ENCODE data around the gene ARRDC2.
"Not testable (repeated sequence)": the region's sequence is repeated elsewhere in the genome, so short reads cannot be mapped to it uniquely, and the experiment has no call there.

ARRDC2 gene

DNA sequence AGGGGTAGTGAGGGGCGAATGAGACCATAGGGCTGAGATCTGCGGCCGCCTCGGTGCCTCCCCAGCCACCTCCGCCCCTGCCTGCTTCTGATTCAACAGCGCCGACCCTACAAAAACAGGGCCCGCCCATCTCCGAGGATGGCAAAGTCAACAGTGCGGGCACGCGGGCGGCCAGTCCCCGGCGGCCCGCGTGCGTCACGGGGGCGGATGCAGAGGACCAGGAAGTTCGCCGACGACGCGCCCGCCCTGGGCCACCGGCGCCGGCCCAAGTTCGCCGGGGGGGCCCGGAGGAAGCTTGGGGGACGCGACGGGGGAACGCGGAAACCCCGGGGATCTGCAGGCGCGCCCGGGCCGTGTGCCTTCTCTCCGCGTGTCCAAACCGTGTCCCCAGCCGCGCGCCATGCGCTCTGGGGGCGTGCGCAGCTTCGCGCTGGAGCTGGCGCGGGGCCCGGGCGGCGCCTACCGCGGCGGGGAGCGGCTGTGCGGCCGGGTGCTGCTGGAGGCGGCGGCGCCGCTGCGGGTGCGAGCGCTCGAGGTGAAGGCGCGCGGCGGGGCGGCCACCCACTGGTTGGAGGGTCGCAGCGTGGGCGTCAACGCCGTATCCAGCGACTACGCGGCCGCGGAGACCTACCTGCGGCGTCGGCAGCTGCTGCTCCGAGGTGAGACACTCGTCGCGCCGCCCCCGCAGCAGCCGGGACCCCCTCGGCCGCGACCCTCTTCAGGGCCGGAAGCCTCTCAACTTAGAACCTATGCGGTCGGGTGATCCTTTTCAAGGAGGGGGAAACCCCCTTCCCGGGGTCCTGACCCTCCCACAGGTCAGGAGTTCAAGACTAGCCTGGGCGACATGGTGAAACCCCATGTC is 6.8 kb upstream of the ARRDC2 start:
- Mint-ChIP-seq H3K27me3 (no peaks in the 10 kb centered on the region), H3K27ac (peak overlapping the region; percentile 97), H3K4me3 (peak overlapping the region; percentile 88), H3K36me3 (ENCODE audit: low read depth) (peaks cover 11% of the 10 kb centered on the region), H3K9me3 (no peaks in the 10 kb centered on the region), H3K4me1 (ENCODE audit: low read depth) (peaks cover 27% of the 10 kb centered on the region)
- DNase-seq, result peak; percentile 91

DNA sequence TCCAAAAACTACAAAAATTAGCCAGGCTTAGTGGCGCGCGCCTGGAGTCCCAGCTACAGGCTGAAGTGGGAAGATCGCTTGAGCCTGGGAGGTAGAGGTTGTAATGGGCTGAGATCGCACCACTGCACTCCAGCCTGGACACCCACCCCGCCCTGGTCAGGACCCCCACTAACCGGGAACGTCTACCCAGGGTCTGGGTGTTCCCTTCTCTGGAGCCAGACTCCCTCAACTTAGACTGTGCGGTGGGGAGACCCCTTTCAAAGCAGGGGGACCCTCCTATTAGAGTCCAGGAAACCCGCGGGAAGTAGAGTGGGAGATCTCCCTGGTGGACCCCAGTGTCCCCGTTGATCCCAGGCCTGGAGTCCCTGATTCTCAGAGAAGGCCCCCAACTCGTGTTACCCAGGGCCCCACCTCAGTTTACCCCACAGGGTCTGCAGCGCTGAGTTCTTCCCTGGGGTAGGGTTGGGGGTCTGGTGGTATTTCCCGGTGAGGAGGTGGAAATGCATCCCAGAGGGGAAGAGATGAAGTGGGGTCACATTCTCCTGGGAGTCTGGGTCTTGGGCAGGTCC is 6.1 kb upstream of the ARRDC2 start:
- Mint-ChIP-seq H3K4me1 (ENCODE audit: low read depth) (peaks cover 29% of the 10 kb centered on the region), H3K27ac (peak overlapping the region; percentile 87)
- DNase-seq, result no peak

DNA sequence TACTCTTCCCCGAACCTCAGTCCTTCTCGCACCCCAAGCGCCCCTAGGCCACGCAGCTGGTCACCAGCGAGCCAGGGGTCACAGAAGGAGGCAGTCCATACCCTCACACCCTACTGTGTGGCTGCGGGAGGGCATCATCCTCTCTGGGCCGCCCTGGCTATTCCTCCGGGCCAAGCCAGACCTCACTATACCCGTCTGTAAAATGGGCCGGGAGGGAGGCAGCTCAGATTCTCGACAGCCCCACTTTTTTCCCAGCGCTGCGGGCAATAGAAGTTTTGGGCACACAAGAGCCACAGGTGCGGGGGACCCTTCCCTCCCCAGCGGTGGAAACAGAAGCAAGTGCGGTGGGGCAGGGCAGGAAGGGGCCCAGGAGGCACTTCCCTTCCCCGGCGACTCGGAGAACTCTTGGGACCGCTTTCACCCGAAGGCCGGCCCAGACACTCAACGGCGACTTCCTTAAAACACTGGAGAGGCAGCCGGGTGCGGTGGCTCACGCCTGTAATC is 5.6 kb upstream of the ARRDC2 start:
- Mint-ChIP-seq H3K36me3 (ENCODE audit: low read depth) (peaks cover 16% of the 10 kb centered on the region), H3K4me1 (ENCODE audit: low read depth) (peaks cover 31% of the 10 kb centered on the region), H3K9me3 (no peaks in the 10 kb centered on the region), H3K27ac (peak overlapping the region; percentile 87), H3K4me3 (peak overlapping the region; percentile 88), H3K27me3 (no peaks in the 10 kb centered on the region)
- DNase-seq, result peak; percentile 50

More for the DNA sequence above, 6.1 kb upstream of the ARRDC2 start:
- peaks cover 13% of the 10 kb centered on the region for H3K36me3 Mint-ChIP-seq (ENCODE audit: low read depth)
- H3K4me3 Mint-ChIP-seq, result peak overlapping the region; percentile 88
- H3K9me3 Mint-ChIP-seq, result no peaks in the 10 kb centered on the region
- H3K27me3 Mint-ChIP-seq, result no peaks in the 10 kb centered on the region

DNA sequence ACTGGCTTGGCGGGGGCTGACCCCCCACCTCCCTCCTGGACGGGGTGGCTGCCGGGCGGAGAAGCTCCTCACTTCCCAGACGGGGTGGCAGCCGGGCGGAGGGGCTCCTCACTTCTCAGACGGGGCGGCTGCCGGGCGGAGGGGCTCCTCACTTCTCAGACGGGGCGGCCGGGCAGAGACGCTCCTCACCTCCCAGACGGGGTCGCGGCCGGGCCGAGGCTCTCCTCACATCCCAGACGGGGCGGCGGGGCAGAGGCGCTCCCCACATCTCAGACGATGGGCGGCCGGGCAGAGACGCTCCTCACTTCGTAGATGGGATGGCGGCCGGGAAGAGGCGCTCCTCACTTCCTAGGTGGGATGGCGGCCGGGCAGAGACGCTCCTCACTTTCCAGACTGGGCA is 2.2 kb upstream of the ARRDC2 start:
- not testable (repeated sequence) for H3K27me3 Mint-ChIP-seq, H3K9me3 Mint-ChIP-seq, H3K27ac Mint-ChIP-seq, H3K4me3 Mint-ChIP-seq, DNase-seq
- H3K36me3 Mint-ChIP-seq (ENCODE audit: low read depth), result peaks cover 38% of the 10 kb centered on the region
- H3K4me1 Mint-ChIP-seq (ENCODE audit: low read depth), result peaks cover 46% of the 10 kb centered on the region

- peaks cover 43% of the 10 kb centered on the region for H3K4me1 Mint-ChIP-seq (ENCODE audit: low read depth)
- DNase-seq, result peak; percentile 87
Observed at GRCh38 chr19:18007044-18007916, 690 bp upstream of the ARRDC2 start.

DNA sequence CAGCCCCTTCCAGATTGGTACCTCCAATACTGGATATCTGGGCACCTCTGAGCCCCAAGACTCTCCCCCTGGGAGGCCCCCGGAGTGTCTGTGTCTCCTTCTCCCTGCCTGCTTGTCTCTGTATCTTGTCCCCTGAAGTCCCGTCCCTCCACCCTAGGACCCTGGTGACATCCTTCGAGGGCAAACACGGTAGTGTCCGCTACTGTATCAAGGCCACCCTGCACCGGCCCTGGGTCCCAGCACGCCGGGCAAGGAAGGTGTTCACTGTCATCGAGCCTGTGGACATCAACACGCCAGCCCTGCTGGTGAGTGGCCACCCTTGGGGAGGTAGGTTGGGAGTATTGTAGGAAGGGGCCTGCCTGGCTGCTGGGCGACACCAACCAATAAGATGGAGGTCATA is 844 bp downstream of the ARRDC2 start:
- peaks cover 58% of the 10 kb centered on the region for H3K36me3 Mint-ChIP-seq (ENCODE audit: low read depth)
- peaks cover 49% of the 10 kb centered on the region for H3K4me1 Mint-ChIP-seq (ENCODE audit: low read depth)
- DNase-seq, result no peak
- no peaks in the 10 kb centered on the region for H3K9me3 Mint-ChIP-seq
- peak overlapping the region; percentile 93 for H3K27ac Mint-ChIP-seq
- H3K27me3 Mint-ChIP-seq, result no peaks in the 10 kb centered on the region
- peak overlapping the region; percentile 74 for H3K4me3 Mint-ChIP-seq

More at GRCh38 chr19:18007044-18007916, 690 bp upstream of the ARRDC2 start:
- no peaks in the 10 kb centered on the region for H3K27me3 Mint-ChIP-seq
- peak overlapping the region; percentile 78 for H3K4me3 Mint-ChIP-seq
- H3K27ac Mint-ChIP-seq, result peak overlapping the region; percentile 93
- peaks cover 47% of the 10 kb centered on the region for H3K36me3 Mint-ChIP-seq (ENCODE audit: low read depth)
- no peaks in the 10 kb centered on the region for H3K9me3 Mint-ChIP-seq

DNA sequence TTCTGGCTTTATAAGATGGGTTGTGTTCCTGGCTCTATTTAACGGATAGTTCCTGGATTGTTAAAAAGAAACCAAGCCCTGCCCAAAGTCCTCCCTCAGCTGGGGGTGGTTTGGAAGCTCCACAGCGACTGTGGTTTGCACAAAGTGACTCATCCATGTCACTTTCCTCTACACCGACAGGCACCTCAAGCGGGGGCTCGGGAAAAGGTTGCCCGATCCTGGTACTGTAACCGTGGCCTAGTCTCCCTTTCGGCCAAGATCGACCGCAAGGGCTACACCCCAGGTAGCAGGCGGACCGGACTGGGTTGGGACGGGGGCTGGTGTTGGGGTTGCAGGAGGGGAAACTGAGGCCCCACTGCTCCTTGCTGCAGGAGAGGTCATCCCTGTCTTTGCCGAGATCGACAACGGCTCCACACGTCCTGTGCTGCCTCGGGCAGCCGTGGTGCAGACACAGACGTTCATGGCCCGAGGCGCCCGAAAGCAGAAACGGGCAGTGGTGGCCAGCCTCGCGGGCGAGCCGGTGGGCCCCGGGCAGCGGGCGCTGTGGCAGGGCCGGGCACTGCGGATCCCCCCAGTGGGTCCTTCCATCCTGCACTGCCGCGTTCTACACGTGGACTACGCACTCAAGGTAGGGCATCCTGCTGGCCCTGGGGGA is 1.6 kb downstream of the ARRDC2 start:
- H3K4me3 Mint-ChIP-seq, result peak overlapping the region; percentile 74
- H3K27me3 Mint-ChIP-seq, result no peaks in the 10 kb centered on the region
- DNase-seq, result no peak
- no peaks in the 10 kb centered on the region for H3K9me3 Mint-ChIP-seq
- H3K36me3 Mint-ChIP-seq (ENCODE audit: low read depth), result peaks cover 64% of the 10 kb centered on the region
- H3K4me1 Mint-ChIP-seq (ENCODE audit: low read depth), result peaks cover 56% of the 10 kb centered on the region
- H3K27ac Mint-ChIP-seq, result no peak overlapping the region

GRCh38 chr19:18010149-18010548 is 2.2 kb downstream of the ARRDC2 start:
- Mint-ChIP-seq H3K27me3 (no peaks in the 10 kb centered on the region), H3K27ac (no peak overlapping the region), H3K4me3 (no peak overlapping the region), H3K36me3 (ENCODE audit: low read depth) (peaks cover 67% of the 10 kb centered on the region), H3K9me3 (no peaks in the 10 kb centered on the region), H3K4me1 (ENCODE audit: low read depth) (peaks cover 61% of the 10 kb centered on the region)
- no peak for DNase-seq

DNA sequence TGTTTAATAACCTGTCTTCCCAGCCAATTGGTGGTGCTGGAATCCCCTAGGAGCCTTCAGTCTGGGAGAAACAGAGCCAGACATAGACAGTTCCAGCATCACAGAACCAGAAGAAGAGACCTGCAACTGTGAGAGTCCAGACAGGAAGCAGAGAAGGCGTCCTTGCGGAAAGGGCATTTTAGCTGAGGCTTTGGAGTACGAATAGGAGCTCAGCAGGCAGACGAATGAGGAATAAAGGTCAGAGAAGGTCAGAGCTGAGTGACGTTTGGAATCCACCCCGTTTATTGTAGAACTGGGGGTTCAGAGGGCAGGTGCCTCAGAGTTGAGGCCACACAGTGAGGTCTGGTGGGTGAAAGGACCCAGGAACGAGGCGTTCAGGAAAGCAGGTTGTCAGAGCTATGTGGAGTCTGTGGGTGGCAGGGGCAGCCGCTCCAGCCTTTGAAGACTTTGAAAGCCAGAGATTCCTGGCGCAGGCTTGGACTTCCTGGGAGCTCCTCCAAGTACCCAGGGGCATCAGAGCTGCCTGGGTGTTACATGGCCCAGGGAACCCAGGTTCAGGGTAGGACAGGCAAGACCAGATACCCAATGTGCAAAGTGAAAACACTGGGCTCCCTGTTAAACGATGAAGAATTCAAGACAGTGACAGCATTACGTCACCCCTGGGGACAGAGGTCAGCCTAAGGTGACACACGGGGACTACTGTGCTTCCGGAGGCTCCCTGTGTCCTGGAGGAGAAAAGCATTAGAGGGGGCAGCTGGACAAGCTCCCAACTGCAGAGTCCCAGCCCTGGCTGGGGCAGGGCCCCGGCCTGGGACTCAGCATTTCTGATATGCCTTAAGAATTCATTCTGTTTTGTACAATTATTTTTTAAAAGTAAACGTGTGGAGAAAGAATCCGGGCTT is 5.5 kb downstream of the ARRDC2 start:
- Mint-ChIP-seq H3K36me3 (ENCODE audit: low read depth) (peaks cover 67% of the 10 kb centered on the region), H3K9me3 (no peaks in the 10 kb centered on the region), H3K27ac (peak overlapping the region; percentile 84), H3K27me3 (no peaks in the 10 kb centered on the region), H3K4me3 (no peak overlapping the region), H3K4me1 (ENCODE audit: low read depth) (peaks cover 68% of the 10 kb centered on the region)
- no peak for DNase-seq

DNA sequence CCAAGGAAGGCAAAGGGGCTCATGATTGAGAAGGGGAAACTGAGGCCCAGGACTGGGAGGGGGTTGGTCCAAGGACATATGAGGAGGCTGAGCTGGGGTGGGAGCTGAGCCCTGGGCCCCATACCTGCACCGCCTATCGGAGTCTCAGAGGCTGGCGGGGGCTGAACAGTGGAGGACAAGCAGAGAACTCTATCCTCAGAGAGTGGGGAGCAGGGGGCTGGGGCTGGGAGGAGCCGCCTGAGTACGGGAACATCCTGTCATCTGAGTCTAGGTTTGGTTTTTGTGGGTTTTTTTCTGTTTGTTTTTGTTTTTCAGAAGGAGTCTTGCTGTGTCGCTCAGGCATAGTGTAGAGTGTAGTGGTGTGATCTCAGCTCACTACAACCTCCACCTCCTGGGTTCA is 6.2 kb downstream of the ARRDC2 start:
- Mint-ChIP-seq H3K27ac (peak overlapping the region; percentile 84), H3K27me3 (no peaks in the 10 kb centered on the region), H3K9me3 (no peaks in the 10 kb centered on the region), H3K4me3 (no peak overlapping the region), H3K36me3 (ENCODE audit: low read depth) (peaks cover 60% of the 10 kb centered on the region), H3K4me1 (ENCODE audit: low read depth) (peaks cover 64% of the 10 kb centered on the region)
- DNase-seq, result no peak

GRCh38 chr19:18016209-18016910 is 8.4 kb downstream of the ARRDC2 start:
- H3K4me3 Mint-ChIP-seq, result no peak overlapping the region
- peaks cover 64% of the 10 kb centered on the region for H3K4me1 Mint-ChIP-seq (ENCODE audit: low read depth)
- no peak overlapping the region for H3K27ac Mint-ChIP-seq
- DNase-seq, result no peak
- H3K9me3 Mint-ChIP-seq, result no peaks in the 10 kb centered on the region
- peaks cover 40% of the 10 kb centered on the region for H3K36me3 Mint-ChIP-seq (ENCODE audit: low read depth)
- H3K27me3 Mint-ChIP-seq, result no peaks in the 10 kb centered on the region

GRCh38 chr19:18017275-18018083 is 9.5 kb downstream of the ARRDC2 start:
- DNase-seq, result no peak
- peak overlapping the region; percentile 72 for H3K27ac Mint-ChIP-seq
- H3K36me3 Mint-ChIP-seq (ENCODE audit: low read depth), result peaks cover 31% of the 10 kb centered on the region
- H3K4me3 Mint-ChIP-seq, result no peak overlapping the region
- H3K27me3 Mint-ChIP-seq, result no peaks in the 10 kb centered on the region
- peaks cover 3% of the 10 kb centered on the region for H3K9me3 Mint-ChIP-seq
- peaks cover 73% of the 10 kb centered on the region for H3K4me1 Mint-ChIP-seq (ENCODE audit: low read depth)
